HG02943 (cell line): ENCODE data around the gene ZBTB14.

ENCODE experiments used
- ATAC-seq: cut with Tn5 transposase; IDR thresholded peaks from one replicate; pipeline ENCODE4 v1.9.1; 2021; ENCODE audit warnings: mild to moderate bottlenecking, low read depth, moderate library complexity; ENCODE audit not compliant: unreplicated experiment

The ZBTB14 gene, protein sequence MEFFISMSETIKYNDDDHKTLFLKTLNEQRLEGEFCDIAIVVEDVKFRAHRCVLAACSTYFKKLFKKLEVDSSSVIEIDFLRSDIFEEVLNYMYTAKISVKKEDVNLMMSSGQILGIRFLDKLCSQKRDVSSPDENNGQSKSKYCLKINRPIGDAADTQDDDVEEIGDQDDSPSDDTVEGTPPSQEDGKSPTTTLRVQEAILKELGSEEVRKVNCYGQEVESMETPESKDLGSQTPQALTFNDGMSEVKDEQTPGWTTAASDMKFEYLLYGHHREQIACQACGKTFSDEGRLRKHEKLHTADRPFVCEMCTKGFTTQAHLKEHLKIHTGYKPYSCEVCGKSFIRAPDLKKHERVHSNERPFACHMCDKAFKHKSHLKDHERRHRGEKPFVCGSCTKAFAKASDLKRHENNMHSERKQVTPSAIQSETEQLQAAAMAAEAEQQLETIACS

DNA sequence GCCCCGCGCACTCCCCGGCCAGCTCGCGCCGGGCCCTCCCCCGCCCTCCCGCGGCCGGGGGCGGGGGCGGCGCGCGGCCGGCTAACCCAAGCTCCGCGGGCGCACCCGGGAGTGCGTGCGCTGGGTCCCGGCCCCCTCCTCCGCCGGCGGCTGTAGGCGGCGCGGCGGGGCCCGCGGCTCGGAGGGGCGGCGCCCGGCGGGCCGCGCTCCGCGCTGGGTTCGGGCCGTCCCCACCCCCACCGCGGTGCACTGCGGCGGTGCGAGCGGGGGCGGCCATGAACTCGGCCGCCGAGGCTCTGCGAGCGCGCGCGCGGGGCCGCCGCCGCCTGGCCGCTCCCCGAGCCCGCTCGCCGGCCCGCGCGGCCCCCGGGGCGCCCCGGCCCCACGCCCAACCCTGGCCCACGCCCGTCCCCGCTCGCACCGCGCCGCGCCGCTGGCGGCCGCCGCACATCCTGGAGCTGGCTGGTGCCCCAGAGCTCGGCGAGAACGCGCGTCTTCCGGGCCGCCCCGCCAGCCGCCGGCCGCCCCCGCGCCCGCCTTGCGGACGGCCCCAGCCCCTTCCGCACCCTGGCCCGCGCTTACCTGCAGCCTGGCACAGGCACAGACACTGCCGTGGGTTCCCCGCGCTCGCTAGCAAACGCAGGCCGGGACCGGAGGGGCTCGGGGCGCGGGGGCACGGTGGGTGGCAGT is at the start of gene ZBTB14:
Gene ZBTB14 (minus strand): TSS at position 496 of the 690 bp plus-strand sequence. CDS start 2,480 bp downstream, outside the sequence.
- ATAC-seq: peak; percentile 29

DNA sequence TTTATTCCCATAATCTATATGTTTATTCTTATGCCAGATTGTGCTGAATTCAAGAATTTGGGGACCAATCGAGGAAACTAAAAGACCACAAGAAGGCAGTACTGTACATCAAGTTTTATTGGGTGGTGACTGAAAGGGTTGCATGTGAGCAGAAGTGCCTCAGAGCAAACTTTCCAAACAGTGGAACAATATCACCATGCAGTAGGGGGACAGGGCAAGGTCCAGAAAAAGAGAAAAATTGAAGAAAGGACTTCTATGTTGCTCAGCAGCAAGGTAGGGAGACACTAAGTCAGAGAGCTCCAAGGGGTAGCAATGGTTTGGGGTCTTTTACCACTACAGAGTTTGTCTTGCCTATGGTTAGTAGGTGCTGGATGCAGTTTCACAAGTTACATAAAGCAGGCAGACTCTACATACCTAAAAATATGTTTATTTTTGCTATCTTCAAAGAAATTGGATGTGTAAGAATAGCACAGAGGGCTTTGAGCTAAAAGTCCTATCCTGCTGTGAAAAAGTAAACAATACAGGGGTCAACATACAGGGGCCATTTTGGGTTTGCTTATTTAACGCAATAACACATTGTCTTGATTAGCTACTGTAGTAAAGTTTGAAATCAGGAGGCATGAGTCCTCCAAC is 43.8 kb upstream of the ZBTB14 start:
- ATAC-seq: no peak

DNA sequence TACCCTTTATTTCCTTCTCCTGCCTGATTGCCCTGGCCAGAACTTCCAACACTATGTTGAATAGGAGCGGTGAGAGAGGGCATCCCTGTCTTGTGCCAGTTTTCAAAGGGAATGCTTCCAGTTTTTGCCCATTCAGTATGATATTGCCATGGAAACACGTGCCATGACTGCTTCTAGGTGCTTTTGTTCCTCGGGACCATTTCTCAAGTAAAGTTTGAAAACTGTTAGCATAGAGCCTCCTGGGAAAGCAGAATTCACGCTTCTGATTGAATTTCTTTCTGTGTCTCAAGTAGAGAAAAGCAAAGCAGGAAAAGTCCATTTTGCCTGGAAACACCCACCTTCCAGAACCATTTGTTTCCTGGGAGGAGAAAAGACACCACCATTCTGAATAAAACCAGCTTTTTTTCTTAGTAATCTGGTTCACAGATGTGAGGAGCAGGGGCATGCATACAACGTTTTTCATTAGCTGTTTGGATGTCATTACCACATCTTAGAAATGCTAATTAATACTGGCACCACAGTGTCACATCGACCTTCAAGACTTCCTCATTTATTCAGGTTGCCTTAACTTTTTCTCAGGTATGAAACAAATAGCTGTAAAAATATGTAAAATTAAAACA is 39.0 kb upstream of the ZBTB14 start:
- no peak for ATAC-seq

DNA sequence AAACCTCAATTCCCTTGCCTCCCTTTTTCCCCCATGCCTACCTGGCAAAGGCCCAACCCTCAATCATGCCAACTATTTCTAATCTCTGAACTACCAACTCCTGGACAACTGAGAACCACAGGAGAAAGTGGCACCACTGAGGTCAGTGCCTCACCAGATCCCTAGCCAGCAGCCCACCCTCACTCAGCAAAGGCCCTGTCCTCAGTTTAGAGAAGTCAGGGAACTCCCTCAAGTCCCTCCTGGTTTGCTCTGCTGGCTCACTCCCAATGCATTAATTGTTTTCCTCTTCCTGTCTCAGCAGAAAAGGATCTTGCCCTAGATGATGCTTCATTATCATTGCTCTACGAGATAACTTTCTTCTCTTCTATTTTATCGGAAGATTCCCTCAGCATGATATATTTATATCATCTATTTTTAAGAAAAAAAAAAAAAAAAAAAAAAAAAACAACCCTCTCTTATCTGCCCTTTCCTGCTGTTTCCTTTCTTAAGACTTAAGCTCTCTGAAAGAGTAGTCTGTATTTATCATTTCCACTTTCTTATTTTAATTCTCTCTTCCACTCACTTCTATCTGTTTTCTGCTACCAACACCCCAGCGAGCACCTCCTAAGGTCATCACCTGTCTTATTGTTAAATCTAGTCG is 22.7 kb upstream of the ZBTB14 start:
- no peak for ATAC-seq

DNA sequence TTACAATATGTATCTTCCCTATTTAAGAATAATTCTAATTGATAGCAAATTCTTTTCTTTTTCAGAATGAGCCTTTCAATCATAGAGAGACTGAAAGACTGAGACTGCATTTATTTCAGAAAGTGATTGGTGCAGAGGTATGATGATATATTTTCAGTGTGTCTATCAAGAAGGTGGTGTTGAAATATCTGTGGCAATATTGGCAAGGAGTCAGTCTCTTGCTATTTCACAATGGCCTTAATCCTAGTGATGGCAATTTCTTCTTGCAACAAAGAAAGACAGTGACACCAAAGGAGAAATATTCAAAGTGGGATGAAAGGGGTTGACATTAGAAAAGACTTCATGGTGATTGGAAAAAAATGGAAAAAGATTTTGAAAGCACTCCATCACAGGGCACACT is 21.7 kb upstream of the ZBTB14 start:
- no peak for ATAC-seq

DNA sequence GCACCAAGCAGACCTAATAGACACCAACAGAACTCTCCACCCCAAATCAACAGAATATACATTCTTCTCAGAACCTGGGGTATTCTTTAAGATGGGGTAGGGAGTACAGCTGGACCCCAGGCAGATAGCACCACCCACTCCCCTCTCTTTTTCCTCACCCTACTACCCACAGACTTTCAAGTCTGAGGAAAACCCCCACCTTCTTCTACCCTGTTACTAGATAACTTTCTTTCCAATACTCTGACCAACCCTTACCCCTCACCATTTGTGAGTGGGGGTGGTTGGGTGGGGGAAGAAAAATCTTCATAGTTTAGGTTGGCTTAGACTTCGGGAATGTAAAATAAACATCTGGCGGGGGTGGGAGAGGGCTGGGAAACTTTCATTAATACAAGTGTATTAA is 20.3 kb upstream of the ZBTB14 start:
- no peak for ATAC-seq

DNA sequence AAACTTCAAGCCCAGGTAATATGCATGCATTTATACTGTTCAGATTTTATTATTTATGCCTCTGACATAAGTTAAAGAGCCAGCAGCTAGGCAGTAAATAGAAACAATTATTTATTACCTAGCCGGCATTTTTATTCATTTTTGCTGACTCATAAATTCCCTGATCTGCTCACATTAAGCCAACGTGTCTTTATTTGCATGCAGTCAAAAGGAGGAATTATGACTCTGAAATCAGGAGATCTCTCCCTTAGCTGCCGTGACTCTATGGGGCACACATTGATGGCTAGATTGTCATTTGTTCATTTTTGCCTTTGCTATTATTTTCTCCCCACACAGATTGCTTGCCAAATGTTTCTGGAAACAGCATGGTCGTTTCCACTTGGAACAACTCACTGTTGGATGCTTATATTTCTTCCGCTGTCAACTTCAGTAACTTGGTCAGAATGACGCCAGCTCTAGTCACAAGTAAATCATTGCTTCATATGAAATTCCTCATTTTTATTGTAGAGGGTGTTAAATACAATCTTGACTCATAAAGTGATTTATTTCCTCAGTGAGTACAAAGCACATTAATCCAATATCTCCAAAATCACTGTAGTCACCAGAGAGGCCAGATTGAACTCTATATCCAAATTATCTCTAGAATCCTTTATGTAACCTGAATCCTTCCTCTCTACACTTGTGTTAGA is 15.9 kb upstream of the ZBTB14 start:
- no peak for ATAC-seq

DNA sequence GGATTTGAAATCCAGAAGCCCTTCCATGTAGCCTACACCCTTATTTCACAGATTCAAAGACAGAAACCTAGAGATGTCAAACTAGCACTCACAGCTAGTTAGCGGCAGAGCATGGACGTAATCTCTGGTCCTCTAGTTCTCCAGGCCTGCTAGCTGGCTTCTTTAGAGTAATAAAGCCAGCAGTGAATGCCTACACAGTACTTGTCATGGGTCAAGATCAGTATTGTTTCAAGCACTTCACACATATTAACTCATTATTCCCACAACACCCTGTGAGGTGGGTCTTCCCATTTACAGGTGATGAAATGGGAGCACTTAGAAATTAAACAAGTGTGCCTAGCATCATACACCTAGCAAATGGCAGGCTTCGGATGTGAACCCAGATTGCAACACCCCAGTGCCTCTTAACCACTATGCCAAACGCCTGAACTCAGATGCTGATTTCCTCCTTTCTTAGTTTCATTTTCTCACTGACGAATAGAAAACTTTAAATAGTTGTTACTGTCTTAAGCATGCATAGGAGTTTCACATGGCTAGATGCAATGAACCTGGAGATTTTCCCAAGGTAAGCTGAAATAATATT is 14.5 kb upstream of the ZBTB14 start:
- peak; percentile 95 for ATAC-seq

DNA sequence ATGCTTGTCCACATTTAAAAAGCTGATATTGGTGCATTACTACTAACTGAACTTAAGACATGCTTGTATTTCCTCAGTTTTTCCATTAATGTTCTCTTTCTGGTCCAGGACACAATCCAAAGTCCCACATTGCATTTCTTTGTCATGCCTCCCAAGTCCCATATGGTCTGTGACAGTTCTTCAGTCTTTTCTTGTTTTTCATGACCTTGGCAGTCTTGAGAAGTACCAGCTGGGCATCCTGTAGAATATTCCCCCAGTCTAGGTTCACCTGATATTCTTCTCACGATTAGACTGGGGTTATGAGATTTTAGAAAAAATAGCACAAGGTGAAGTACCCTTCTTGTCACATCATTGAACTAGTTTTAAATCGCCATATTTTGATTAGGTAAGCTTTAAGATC is 10.3 kb upstream of the ZBTB14 start:
- ATAC-seq: no peak

DNA sequence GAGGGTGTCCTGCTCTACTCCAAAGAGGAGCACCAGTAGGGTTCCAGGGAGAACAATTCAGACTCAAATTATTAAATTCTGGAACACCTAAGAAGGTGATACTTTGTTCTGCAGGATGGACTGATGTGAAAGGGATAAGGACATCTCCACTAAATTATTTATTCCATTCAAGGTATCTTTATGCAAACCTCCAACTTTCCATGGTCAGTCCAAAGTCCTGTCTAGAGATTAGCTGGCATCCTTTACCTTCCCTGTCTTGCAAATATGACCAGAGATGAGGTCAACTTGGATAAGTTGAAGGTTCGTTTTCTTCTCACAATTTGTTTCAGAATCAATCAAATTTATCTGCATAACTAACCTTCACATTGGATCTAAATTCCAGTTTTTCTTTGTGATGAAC is 8.7 kb upstream of the ZBTB14 start:
- ATAC-seq: no peak

DNA sequence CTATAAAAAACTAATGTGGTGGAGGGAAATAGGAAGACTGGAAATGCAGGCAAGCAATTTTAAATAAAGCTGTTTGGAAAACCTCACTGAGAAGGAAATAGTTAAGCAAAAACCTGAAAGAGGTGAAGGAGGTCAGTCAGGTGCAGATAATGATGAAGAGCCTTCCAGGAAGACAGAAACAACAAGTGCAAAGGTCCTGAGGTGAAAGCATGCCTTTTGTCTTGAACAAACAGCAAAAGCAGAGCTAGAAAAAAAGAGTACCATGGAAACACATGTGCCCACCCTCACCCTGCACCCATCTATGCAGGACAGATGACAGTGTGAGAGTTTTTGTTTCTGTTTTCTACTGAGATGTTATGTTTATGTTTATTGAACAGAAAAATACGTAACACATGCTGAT is 8.1 kb upstream of the ZBTB14 start:
- no peak for ATAC-seq

DNA sequence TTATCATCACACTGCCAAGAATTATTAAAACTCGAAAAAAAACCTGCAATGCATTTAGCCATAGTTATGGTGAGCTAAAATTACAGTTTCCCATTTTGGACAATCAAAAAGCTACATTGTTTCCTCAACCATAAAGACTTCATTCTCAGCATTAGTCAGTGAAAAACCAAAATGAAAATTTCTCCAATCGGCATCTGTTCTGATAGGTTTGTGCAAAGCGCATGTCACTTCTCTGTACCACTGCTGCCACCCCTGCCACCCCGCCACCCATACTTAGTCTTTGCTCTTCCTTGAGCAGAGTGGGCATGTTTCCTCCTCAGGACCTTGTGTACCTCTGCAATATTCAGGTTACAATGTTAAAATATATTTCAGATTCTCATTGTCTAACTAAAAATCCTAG is 7.1 kb upstream of the ZBTB14 start:
- ATAC-seq: no peak

DNA sequence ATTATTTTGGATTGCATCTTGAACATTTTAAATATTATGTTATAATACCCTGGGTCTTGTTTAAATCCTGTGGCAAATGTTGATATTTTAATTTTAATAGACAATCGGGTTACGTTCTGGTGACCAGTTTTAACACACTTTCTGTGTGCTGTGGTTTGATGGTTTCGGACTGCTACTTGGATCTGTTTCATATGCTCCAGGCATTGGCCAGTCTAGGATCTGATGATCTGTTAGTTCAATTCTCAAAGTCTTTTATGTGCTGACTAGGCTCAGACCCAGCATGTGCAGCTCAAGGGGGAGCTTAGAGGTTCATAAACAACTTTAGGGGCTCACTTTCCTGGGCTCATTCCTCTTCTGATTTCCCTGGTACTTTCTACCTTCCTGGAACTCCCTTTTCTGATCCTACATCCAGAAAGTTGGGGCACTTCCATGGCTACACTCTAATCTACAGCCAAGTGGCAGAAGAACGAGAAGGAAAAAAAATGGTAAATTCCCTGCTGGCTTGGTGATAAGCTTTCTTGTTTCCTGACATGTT is 5.0 kb upstream of the ZBTB14 start:
- no peak for ATAC-seq

DNA sequence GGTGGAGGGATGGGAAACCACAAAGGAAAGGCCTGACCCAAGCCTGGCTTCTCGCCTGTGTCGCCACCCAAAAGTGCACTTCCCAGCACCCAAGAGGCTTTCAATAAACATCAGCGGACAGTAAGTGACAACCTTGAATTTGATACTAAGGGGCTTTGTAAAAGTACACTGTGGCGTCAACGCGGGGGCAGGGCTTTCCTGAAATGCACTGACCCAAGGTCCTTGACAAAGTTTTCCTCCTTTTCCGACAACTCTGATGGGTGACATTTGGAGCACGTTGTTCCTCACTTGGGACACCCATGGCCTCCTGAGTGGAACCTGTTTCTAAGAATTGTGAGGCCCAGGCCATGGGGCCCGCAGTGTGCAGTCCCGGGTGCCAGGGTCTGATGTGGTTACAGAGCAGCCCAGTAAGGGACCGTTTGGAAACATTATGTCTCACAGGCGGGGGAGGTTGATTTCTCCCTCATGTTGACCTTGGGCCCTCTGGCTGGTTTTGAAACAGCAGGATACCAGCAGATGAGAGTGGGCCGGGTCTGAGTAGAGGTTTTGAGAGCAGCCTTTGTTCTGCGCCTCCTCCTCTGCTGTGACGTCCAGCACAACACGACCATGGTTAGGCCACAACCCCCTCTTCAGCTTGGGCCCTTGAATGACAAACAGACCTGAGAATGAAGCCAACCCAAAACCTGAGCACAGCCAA is 2.8 kb upstream of the ZBTB14 start:
- no peak for ATAC-seq

DNA sequence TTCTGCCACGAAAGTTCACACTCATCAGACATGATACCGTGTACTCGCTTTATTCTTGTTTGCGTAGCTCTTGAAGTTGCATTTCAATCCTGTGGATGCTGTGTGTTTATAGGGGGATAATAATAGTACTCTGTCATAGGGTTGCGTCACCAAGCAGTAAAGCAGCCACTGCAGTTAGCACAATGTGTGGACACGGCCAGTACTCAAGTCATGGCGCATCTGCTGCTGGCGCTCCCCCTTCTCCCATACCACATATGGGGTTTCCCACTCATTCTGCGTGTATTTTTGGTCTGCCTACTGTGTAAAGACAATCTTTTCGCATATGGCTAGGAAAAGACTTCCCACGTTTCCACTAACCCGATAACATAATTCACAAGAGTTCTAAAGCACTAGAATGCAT is 2.1 kb upstream of the ZBTB14 start:
- no peak for ATAC-seq

DNA sequence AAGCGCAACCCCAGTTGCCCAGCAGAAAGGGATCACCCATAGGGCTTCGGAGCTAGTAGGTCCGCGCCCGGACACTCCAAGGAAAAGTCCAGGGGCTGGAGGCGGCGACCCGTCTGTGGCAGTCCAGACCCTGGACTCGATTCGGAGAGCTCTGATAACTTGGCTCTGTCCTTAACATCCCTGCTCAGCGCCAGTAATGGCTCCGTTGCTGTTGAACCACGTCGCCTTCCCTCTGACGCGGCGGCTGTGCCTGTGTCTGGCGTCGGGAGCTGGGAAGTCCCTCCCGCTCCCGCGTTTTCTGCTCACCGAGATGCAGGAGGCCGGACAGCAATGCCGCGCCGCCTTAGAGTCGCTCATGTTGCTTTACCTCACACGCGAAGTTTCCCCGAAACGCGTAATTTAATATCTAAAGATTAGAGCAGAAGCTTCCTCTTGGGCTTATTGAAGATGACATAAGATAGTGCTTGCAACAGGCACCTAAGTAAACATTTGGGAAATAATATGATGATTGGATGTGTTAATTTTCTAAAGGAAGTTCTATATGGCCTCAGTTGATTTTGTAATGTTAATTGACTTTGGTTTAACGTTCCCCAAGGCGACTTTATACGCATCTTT is 1.3 kb upstream of the ZBTB14 start:
- ATAC-seq: peak; percentile 9

DNA sequence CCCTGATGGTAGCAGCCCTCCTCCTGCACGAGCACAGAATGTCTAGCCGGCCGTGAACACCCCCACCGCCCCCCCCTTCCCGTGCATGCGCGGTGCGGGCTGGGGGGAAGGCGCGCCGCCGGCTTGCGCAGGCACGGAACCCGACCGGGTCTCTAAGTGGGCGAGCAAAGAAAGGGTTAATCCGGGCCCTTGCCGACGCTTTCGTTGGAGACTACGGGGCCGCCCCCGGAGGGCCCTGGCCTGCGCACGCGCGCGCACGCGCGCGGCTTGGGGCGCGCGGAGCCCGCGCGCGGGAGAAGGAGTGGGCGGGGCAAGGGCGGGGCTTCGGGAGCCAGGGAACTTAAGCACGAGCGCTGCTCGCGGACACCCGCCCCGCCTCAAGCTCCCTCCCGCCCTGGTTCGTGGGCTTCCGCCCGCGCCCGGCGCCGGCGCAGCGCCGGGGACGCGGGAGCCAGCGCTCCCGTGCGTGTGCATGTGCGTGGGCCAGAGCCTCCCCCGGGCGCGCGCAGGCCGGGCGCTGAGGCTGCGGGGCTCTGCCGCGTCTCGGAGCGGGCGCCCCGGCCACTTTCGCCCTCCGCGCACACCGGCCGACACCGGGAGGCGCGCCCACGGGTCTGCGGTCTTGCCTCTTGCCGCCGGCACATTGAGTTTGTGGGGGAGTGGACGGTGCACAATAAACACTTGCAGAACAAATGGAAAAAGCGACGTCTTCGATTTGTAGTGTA is 617 bp upstream of the ZBTB14 start:
- peak; percentile 64 for ATAC-seq
